GM12878 (cell line): ENCODE data around the gene MGAT5. TPM values are rescaled to one million over a fixed set of nuclear protein-coding genes. Genes with fewer than 3 reads are reported as not detected.
A peak's percentile ranks its signal among the peaks of the same experiment; 100 is the strongest.

Experiments used
- CEBPB ChIP-seq, 2 experiments: fragments of 150-350 bp in 1 of 2; IDR thresholded peaks; 2 replicates each; pipeline ENCODE4 v1.6.1; 2012 to 2014; ENCODE audit warnings: low read depth in 2 of 2, low read length in 2 of 2, borderline replicate concordance in 1 of 2, inconsistent platforms in 1 of 2
- CREB1 ChIP-seq: IDR thresholded peaks from 2 replicates; pipeline ENCODE4 v1.6.1; 2012; ENCODE audit warnings: low read depth, mild to moderate bottlenecking, inconsistent platforms
- CTCF ChIP-seq, 3 experiments: IDR thresholded peaks in 2 of 3; conservative IDR thresholded peaks in 1 of 3; 2 replicates each; pipeline ENCODE4 v1.5.1; 2011; ENCODE audit warnings: low read depth in 3 of 3, low read length in 3 of 3, mild to moderate bottlenecking in 3 of 3, control low read depth in 2 of 3, moderate library complexity in 2 of 3, inconsistent platforms in 1 of 3, mixed read lengths in 1 of 3; ENCODE audit not compliant: control insufficient read depth in 2 of 3, insufficient read depth in 1 of 3; ENCODE audit errors: extremely low read depth in 1 of 3
- MAX ChIP-seq: IDR thresholded peaks from 2 replicates; pipeline ENCODE4 v1.6.1; 2012; ENCODE audit warnings: low read depth, low read length, improper control_type of control experiment
- MEF2B ChIP-seq: fragments of 450-650 bp; IDR thresholded peaks from 2 replicates; pipeline ENCODE4 v1.6.1; 2018; ENCODE audit warnings: mild to moderate bottlenecking, moderate library complexity; ENCODE audit not compliant: partially characterized antibody, poor library complexity, severe bottlenecking
- NRF1 ChIP-seq: conservative IDR thresholded peaks from 2 replicates; pipeline ENCODE4 v1.6.1; 2011; ENCODE audit warnings: mild to moderate bottlenecking, low read depth, low read length, improper control_type of control experiment
- PML ChIP-seq: IDR thresholded peaks from 2 replicates; pipeline ENCODE4 v1.6.1; 2012; ENCODE audit warnings: low read length, inconsistent platforms
- POLR2AphosphoS2 ChIP-seq: IDR thresholded peaks from 2 replicates; pipeline ENCODE4 v1.6.1; 2011; ENCODE audit warnings: low read depth, mild to moderate bottlenecking, low read length, improper control_type of control experiment, moderate library complexity
- POU2F2 ChIP-seq: IDR thresholded peaks from 3 replicates; pipeline ENCODE4 v1.6.1; 2011; ENCODE audit warnings: low read depth, mild to moderate bottlenecking, low read length, borderline replicate concordance
- RB1 ChIP-seq: fragments of 450-650 bp; formaldehyde crosslinking; IDR thresholded peaks from 2 replicates; pipeline ENCODE4 v1.6.1; 2017; ENCODE audit warnings: mild to moderate bottlenecking, borderline replicate concordance
- SMAD1 ChIP-seq: fragments of 450-650 bp; IDR thresholded peaks from 2 replicates; pipeline ENCODE4 v1.6.1; 2018; ENCODE audit warnings: mild to moderate bottlenecking, low read depth; ENCODE audit not compliant: partially characterized antibody
- SMARCA5 ChIP-seq: fragments of 450-650 bp; IDR thresholded peaks from 2 replicates; pipeline ENCODE4 v1.6.1; 2017; ENCODE audit warnings: mild to moderate bottlenecking
- STAT1 ChIP-seq: fragments of 450-650 bp; conservative IDR thresholded peaks from 2 replicates; pipeline ENCODE4 v1.6.1; 2014; ENCODE audit warnings: antibody characterized with exemption, mild to moderate bottlenecking
- ZNF207 ChIP-seq: fragments of 450-650 bp; IDR thresholded peaks from 2 replicates; pipeline ENCODE4 v1.6.1; 2014; ENCODE audit warnings: antibody characterized with exemption, mild to moderate bottlenecking, borderline replicate concordance
- polyA plus RNA-seq, 11 experiments: library from polyadenylated mRNA; depleted of rRNA in 4 of 11; unstranded in 6 of 11; stranded (reverse) in 5 of 11; fragments of >200 nt; fragmentation: Nextera tagmentation in 4 of 11; fragmentation: Illumina TruSeq in 1 of 11; extraction: Ambion mirVana in 4 of 11; extraction: Trizol in 1 of 11; gene quantifications; 1 replicate in 1 of 11; 2 replicates in 10 of 11; pipeline versions ENCODE4 v1.2.1 to v1.2.3, GENCODE V29; 2011 to 2016; ENCODE audit warnings: inconsistent platforms in 2 of 11, missing spikeins in 2 of 11, low read depth in 1 of 11
- total RNA-seq, 4 experiments: library from RNA; depleted of rRNA in 3 of 4; stranded (reverse); fragments of >200 nt in 3 of 4; fragmentation: Illumina TruSeq in 1 of 4; extraction: Trizol in 1 of 4; gene quantifications; 2 replicates each; pipeline versions ENCODE4 v1.2.1 to v1.2.3, GENCODE V29; 2013 to 2021
- TF ChIP-seq, protein P1 (sequence below): IDR thresholded peaks from 2 replicates; pipeline ENCODE4 v1.6.1; 2011; ENCODE audit warnings: low read depth, low read length, improper control_type of control experiment, borderline replicate concordance
- TF ChIP-seq, protein P2 (sequence below): fragments of 450-650 bp; IDR thresholded peaks from 2 replicates; pipeline ENCODE4 v1.6.1; 2018; ENCODE audit warnings: mild to moderate bottlenecking, low read depth, moderate library complexity; ENCODE audit not compliant: partially characterized antibody

The MGAT5 gene
- total and polyA plus RNA-seq, 10 of the 15 experiments (the other 5 are each of a cell fraction or from before 2014, with no cell fraction given), result 4.9 to 104 (median 36.2) TPM

GRCh38 chr2:134287323-134287722 is 33.5 kb downstream of the MGAT5 start (continued):
- no peak for TF ChIP-seq PML
- no peak for TF ChIP-seq ZNF207
- TF ChIP-seq RB1, result no peak
- TF ChIP-seq STAT1, result no peak
- no peak for TF ChIP-seq POU2F2
- TF ChIP-seq MAX, result no peak
- TF ChIP-seq SMAD1, result no peak
- TF ChIP-seq CREB1, result peak; percentile 71
- TF ChIP-seq, protein P1, sequence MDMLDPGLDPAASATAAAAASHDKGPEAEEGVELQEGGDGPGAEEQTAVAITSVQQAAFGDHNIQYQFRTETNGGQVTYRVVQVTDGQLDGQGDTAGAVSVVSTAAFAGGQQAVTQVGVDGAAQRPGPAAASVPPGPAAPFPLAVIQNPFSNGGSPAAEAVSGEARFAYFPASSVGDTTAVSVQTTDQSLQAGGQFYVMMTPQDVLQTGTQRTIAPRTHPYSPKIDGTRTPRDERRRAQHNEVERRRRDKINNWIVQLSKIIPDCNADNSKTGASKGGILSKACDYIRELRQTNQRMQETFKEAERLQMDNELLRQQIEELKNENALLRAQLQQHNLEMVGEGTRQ, result no peak
- no peak for TF ChIP-seq POLR2AphosphoS2
- no peak for TF ChIP-seq CTCF (IDR thresholded peaks at IDR 0.05 in 2 of 3, conservative IDR thresholded peaks at IDR 0.05 in 1 of 3; ENCODE audit: control insufficient read depth in 2 of 3, extremely low read depth in 1 of 3, insufficient read depth in 1 of 3, low read depth in 3 of 3, low read length in 3 of 3)
- no peak for TF ChIP-seq NRF1
- TF ChIP-seq CEBPB (IDR thresholded peaks at IDR 0.05; ENCODE audit: borderline replicate concordance in 1 of 2, low read depth in 2 of 2, low read length in 2 of 2), result no peak
- TF ChIP-seq SMARCA5, result no peak
- TF ChIP-seq, protein P2, sequence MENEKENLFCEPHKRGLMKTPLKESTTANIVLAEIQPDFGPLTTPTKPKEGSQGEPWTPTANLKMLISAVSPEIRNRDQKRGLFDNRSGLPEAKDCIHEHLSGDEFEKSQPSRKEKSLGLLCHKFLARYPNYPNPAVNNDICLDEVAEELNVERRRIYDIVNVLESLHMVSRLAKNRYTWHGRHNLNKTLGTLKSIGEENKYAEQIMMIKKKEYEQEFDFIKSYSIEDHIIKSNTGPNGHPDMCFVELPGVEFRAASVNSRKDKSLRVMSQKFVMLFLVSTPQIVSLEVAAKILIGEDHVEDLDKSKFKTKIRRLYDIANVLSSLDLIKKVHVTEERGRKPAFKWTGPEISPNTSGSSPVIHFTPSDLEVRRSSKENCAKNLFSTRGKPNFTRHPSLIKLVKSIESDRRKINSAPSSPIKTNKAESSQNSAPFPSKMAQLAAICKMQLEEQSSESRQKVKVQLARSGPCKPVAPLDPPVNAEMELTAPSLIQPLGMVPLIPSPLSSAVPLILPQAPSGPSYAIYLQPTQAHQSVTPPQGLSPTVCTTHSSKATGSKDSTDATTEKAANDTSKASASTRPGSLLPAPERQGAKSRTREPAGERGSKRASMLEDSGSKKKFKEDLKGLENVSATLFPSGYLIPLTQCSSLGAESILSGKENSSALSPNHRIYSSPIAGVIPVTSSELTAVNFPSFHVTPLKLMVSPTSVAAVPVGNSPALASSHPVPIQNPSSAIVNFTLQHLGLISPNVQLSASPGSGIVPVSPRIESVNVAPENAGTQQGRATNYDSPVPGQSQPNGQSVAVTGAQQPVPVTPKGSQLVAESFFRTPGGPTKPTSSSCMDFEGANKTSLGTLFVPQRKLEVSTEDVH, result no peak
- TF ChIP-seq MEF2B, result peak; percentile 77
